MCF 10A (cell line): ENCODE results near the gene SUSD2. TPM values are rescaled to one million over a fixed set of nuclear protein-coding genes. Genes with fewer than 3 reads are reported as not detected.

Experiments
- BruUV-seq: library from RNA; stranded (reverse); fragments of 400-500 nt; replicated peaks from 2 replicates; lab custom pipeline; 2021; lab: Mats Ljungman, UMichigan
- CTCF ChIA-PET: fragments of 300-600 bp; sonication (Branson Sonifier 250); formaldehyde crosslinking; extraction: SDS; loops from one replicate; lab custom pipeline; 2021; ENCODE audit warnings: antibody characterized with exemption, inconsistent platforms; lab: Yijun Ruan, JAX
- POLR2A ChIA-PET: fragments of 300-600, 350-650 bp; sonication (Branson Sonifier 250); formaldehyde crosslinking; extraction: SDS; loops from one replicate; lab custom pipeline; 2020; ENCODE audit warnings: antibody characterized with exemption, inconsistent platforms; lab: Yijun Ruan, JAX
- DNase-seq: peaks from one replicate; pipeline ENCODE4 v3.0.0-alpha.2; 2018; ENCODE audit not compliant: unreplicated experiment
- H3K27ac Mint-ChIP-seq: one replicate; pipeline ENCODE4 v1.8.0; 2022; ENCODE audit warnings: mild to moderate bottlenecking, low read depth, mixed read lengths; ENCODE audit not compliant: unreplicated experiment
- H3K27me3 Mint-ChIP-seq: one replicate; pipeline ENCODE4 v1.8.0; 2022; ENCODE audit warnings: mixed read lengths; ENCODE audit not compliant: insufficient read depth, unreplicated experiment
- H3K36me3 Mint-ChIP-seq: one replicate; pipeline ENCODE4 v1.8.0; 2022; ENCODE audit warnings: mild to moderate bottlenecking, moderate library complexity, mixed read lengths; ENCODE audit not compliant: insufficient read depth, unreplicated experiment
- H3K4me1 Mint-ChIP-seq: one replicate; pipeline ENCODE4 v1.8.0; 2022; ENCODE audit warnings: mixed read lengths; ENCODE audit not compliant: insufficient read depth, unreplicated experiment
- H3K4me3 Mint-ChIP-seq: one replicate; pipeline ENCODE4 v1.8.0; 2022; ENCODE audit warnings: mild to moderate bottlenecking, moderate library complexity, mixed read lengths; ENCODE audit not compliant: unreplicated experiment
- H3K9me3 Mint-ChIP-seq: one replicate; pipeline ENCODE4 v1.8.0; 2022; ENCODE audit warnings: mixed read lengths; ENCODE audit not compliant: unreplicated experiment
- intact Hi-C: fragments of 100-400 bp; cut with micrococcal nuclease; formaldehyde crosslinking; loops from 2 replicates; pipeline ENCODE4 v1.14.1; 2022
- total RNA-seq: library from RNA; stranded (reverse); gene quantifications from 2 replicates; pipeline ENCODE4 v1.2.3, GENCODE V29; 2022
- TF ChIP-seq, protein P1 (sequence below): fragments of 200-600 bp; IDR thresholded peaks from one replicate; pipeline ENCODE4 v1.8.0; 2022; ENCODE audit warnings: antibody characterized with exemption, mild to moderate bottlenecking; ENCODE audit not compliant: unreplicated experiment

The SUSD2 gene
- total RNA-seq, 1 experiment from 2014 or later, result 32.8 TPM

- Mint-ChIP-seq H3K4me3 (no peak overlapping the region), H3K9me3 (no peaks in the 10 kb centered on the region), H3K4me1 (peaks cover 6% of the 10 kb centered on the region), H3K27me3 (no peaks in the 10 kb centered on the region), H3K36me3 (no peaks in the 10 kb centered on the region), H3K27ac (no peak overlapping the region)
- intact Hi-C loops, result loop anchor here (5.0 kb wide), 1 partner anchor 191 kb away; no protein-coding TSS in a partner anchor
- TF ChIP-seq, protein P1, sequence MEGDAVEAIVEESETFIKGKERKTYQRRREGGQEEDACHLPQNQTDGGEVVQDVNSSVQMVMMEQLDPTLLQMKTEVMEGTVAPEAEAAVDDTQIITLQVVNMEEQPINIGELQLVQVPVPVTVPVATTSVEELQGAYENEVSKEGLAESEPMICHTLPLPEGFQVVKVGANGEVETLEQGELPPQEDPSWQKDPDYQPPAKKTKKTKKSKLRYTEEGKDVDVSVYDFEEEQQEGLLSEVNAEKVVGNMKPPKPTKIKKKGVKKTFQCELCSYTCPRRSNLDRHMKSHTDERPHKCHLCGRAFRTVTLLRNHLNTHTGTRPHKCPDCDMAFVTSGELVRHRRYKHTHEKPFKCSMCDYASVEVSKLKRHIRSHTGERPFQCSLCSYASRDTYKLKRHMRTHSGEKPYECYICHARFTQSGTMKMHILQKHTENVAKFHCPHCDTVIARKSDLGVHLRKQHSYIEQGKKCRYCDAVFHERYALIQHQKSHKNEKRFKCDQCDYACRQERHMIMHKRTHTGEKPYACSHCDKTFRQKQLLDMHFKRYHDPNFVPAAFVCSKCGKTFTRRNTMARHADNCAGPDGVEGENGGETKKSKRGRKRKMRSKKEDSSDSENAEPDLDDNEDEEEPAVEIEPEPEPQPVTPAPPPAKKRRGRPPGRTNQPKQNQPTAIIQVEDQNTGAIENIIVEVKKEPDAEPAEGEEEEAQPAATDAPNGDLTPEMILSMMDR, result no peak
- ChIA-PET POLR2A (no interaction called here), CTCF (interaction anchor here (0.6 kb wide), 2 partner anchors 20 to 188 kb away, joined by 3 to 4 read pairs; no protein-coding TSS in a partner anchor)
- no peak for DNase-seq
- BruUV-seq, result TSS peak; percentile 44
Measured at GRCh38 chr22:24178021-24178431, 3.3 kb upstream of the SUSD2 start.

GRCh38 chr22:24178502-24179440 lies 2.5 kb upstream of the SUSD2 start:
- ChIA-PET POLR2A (interaction anchor here (0.7 kb wide), 1 partner anchor 1072 kb away, joined by 3 read pairs; no protein-coding TSS in a partner anchor), CTCF (interaction anchor here (0.6 to 3.4 kb wide), 4 partner anchors 11 to 298 kb away, joined by 4 to 23 read pairs (median 4); no protein-coding TSS in a partner anchor)
- H3K4me3 Mint-ChIP-seq, result no peak overlapping the region
- no peak for DNase-seq
- intact Hi-C loops, result loop anchor here (5.0 kb wide), 1 partner anchor 191 kb away; no protein-coding TSS in a partner anchor
- TF ChIP-seq, protein P1, result no peak
- no peaks in the 10 kb centered on the region for H3K27me3 Mint-ChIP-seq
- H3K9me3 Mint-ChIP-seq, result no peaks in the 10 kb centered on the region
- H3K4me1 Mint-ChIP-seq, result peaks cover 6% of the 10 kb centered on the region
- no TSS peak for BruUV-seq
- H3K36me3 Mint-ChIP-seq, result no peaks in the 10 kb centered on the region
- H3K27ac Mint-ChIP-seq, result no peak overlapping the region

DNA sequence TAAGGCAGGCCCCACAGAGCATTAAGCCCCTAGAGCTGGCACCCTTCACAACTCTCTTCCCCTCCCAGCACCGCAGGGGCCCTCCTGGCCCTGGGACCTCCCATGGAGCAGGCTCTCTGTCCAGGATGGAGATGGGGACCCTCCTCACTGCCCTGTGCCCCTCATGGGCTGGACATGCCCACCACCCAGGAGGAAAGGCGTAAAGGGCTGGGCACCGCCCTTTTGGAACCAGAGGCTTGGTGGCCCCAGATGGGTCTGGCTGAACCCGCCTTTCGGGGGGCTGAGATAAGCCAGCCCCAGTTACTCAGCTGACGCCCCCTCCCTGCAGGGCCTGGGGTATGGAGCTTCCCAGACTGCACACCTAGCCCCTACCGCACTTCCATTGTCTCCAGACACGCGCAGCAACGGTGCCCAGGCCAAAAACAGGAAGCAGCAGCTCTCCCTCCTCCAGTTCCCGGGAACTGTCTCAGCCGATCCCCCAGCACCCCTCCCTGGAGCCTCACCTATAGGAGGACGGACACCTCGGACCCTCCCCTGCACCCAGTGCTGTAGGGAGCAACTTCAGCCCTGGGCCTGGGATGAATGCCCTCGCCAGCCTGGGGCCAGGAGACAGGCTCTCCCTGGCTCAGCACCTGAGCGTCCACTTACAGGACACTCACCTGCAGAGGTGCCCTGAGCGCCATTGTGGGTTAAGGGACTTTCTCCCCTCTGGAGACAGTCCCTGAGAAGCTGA lies 1.6 kb upstream of the SUSD2 start:
- Mint-ChIP-seq H3K4me1 (peaks cover 6% of the 10 kb centered on the region), H3K27me3 (no peaks in the 10 kb centered on the region), H3K9me3 (no peaks in the 10 kb centered on the region), H3K27ac (no peak overlapping the region), H3K4me3 (no peak overlapping the region), H3K36me3 (no peaks in the 10 kb centered on the region)
- ChIA-PET CTCF (interaction anchor here (0.6 to 3.4 kb wide), 3 partner anchors 11 to 299 kb away, joined by 4 to 23 read pairs (median 4); no protein-coding TSS in a partner anchor), POLR2A (interaction anchor here (1.1 kb wide), 1 partner anchor 14 kb away, joined by 4 read pairs; no protein-coding TSS in a partner anchor)
- intact Hi-C loops, result loop anchor here (5.0 kb wide), 1 partner anchor 192 kb away; no protein-coding TSS in a partner anchor
- no peak for DNase-seq
- TF ChIP-seq, protein P1, result no peak
- BruUV-seq, result no TSS peak
